Activated naive CD4-positive, alpha-beta T cell treated with anti-CD3 and anti-CD28 coated beads for 36 hours (primary cell): ENCODE measurements around the gene NME9. TPM values are rescaled to one million over a fixed set of nuclear protein-coding genes. Genes with fewer than 3 reads are reported as not detected.

Experiments
- CTCF ChIA-PET: fragments of 350-600 bp; sonication (Branson Sonifier 250); formaldehyde crosslinking; loops from one replicate; lab custom pipeline; 2021; ENCODE audit warnings: antibody characterized with exemption; lab: Charles Lee
- DNase-seq: peaks from one replicate; pipeline ENCODE4 v3.0.0-alpha.2; 2020
- H3K27ac Mint-ChIP-seq: one replicate; pipeline ENCODE4 v1.8.0; 2021; ENCODE audit warnings: mild to moderate bottlenecking, mixed read lengths
- H3K27me3 Mint-ChIP-seq: one replicate; pipeline ENCODE4 v1.8.0; 2021; ENCODE audit warnings: low read depth, mixed read lengths
- H3K36me3 Mint-ChIP-seq: one replicate; pipeline ENCODE4 v1.8.0; 2021; ENCODE audit warnings: low read depth, mixed read lengths
- H3K4me1 Mint-ChIP-seq: one replicate; pipeline ENCODE4 v1.8.0; 2021; ENCODE audit warnings: low read depth, mixed read lengths
- H3K4me3 Mint-ChIP-seq: one replicate; pipeline ENCODE4 v1.8.0; 2021; ENCODE audit warnings: mild to moderate bottlenecking, moderate library complexity, mixed read lengths
- H3K9me3 Mint-ChIP-seq: one replicate; pipeline ENCODE4 v1.8.0; 2021; ENCODE audit warnings: mixed read lengths
- intact Hi-C: fragments of 100-400 bp; cut with micrococcal nuclease; formaldehyde crosslinking; loops from one replicate; pipeline ENCODE4 v1.15.1; 2023
- total RNA-seq, 2 experiments: library from RNA; stranded (reverse); gene quantifications; one replicate each; pipeline ENCODE4 v1.2.3, GENCODE V29; 2021

Gene NME9
- total RNA-seq, 2 experiments from 2014 or later, result 2.0 to 2.4 TPM

GRCh38 chr3:138327831-138328230 lies 1.8 kb downstream of the NME9 start:
- Mint-ChIP-seq H3K9me3 (no peaks in the 10 kb centered on the region), H3K27ac (no peak overlapping the region), H3K4me1 (peaks cover 60% of the 10 kb centered on the region), H3K27me3 (no peaks in the 10 kb centered on the region), H3K4me3 (peak overlapping the region; percentile 91), H3K36me3 (no peaks in the 10 kb centered on the region)
- intact Hi-C loops, result loop anchor here (2.0 to 10.0 kb wide), 7 partner anchors 65 to 1017 kb away; partner anchors contain the start of genes ESYT3, MRPS22 and PIK3CB
- CTCF ChIA-PET, result interaction anchor here (0.7 to 2.1 kb wide), 10 partner anchors 9 to 266 kb away, joined by 3 to 12 read pairs (median 4); partner anchors contain the start of genes CEP70 and MRAS
- DNase-seq, result no peak

GRCh38 chr3:138326866-138327595 lies 2.6 kb downstream of the NME9 start:
- intact Hi-C loops, result loop anchor here (5.0 to 10.0 kb wide), 4 partner anchors 105 to 1018 kb away; partner anchors contain the start of genes ESYT3, MRPS22 and PIK3CB
- DNase-seq, result no peak
- H3K9me3 Mint-ChIP-seq, result no peaks in the 10 kb centered on the region
- H3K4me1 Mint-ChIP-seq, result peaks cover 67% of the 10 kb centered on the region
- H3K36me3 Mint-ChIP-seq, result no peaks in the 10 kb centered on the region
- no peak overlapping the region for H3K27ac Mint-ChIP-seq
- CTCF ChIA-PET, result interaction anchor here (0.8 to 1.5 kb wide), 3 partner anchors 9 to 56 kb away, joined by 3 to 4 read pairs (median 3); no protein-coding TSS in a partner anchor
- no peaks in the 10 kb centered on the region for H3K27me3 Mint-ChIP-seq
- no peak overlapping the region for H3K4me3 Mint-ChIP-seq

- H3K27ac Mint-ChIP-seq, result no peak overlapping the region
- no peaks in the 10 kb centered on the region for H3K36me3 Mint-ChIP-seq
- H3K4me3 Mint-ChIP-seq, result no peak overlapping the region
- H3K4me1 Mint-ChIP-seq, result peaks cover 66% of the 10 kb centered on the region
- CTCF ChIA-PET, result interaction anchor here (0.6 to 0.9 kb wide), 3 partner anchors 42 to 1697 kb away, joined by 3 to 5 read pairs (median 4); partner anchors contain the start of gene ESYT3
- no peak for DNase-seq
- H3K27me3 Mint-ChIP-seq, result no peaks in the 10 kb centered on the region
- intact Hi-C loops, result loop anchor here (2.0 to 10.0 kb wide), 5 partner anchors 15 to 1019 kb away; partner anchors contain the start of genes ESYT3, MRPS22 and PIK3CB
- no peaks in the 10 kb centered on the region for H3K9me3 Mint-ChIP-seq
These were observed 3.7 kb downstream of the NME9 start for GRCh38 chr3:138325990-138326389.

GRCh38 chr3:138323971-138324370 lies 5.7 kb downstream of the NME9 start:
- Mint-ChIP-seq H3K4me3 (no peak overlapping the region), H3K36me3 (no peaks in the 10 kb centered on the region), H3K27ac (no peak overlapping the region), H3K27me3 (no peaks in the 10 kb centered on the region), H3K9me3 (no peaks in the 10 kb centered on the region), H3K4me1 (peaks cover 54% of the 10 kb centered on the region)
- intact Hi-C loops, result loop anchor here (2.0 to 10.0 kb wide), 3 partner anchors 13 to 1021 kb away; partner anchors contain the start of genes MRPS22 and PIK3CB
- CTCF ChIA-PET, result no interaction called here
- DNase-seq, result no peak

- no peak overlapping the region for H3K27ac Mint-ChIP-seq
- H3K9me3 Mint-ChIP-seq, result no peaks in the 10 kb centered on the region
- H3K36me3 Mint-ChIP-seq, result no peaks in the 10 kb centered on the region
- CTCF ChIA-PET, result no interaction called here
- intact Hi-C loops, result no loop called here
- H3K4me3 Mint-ChIP-seq, result no peak overlapping the region
- peaks cover 23% of the 10 kb centered on the region for H3K4me1 Mint-ChIP-seq
- H3K27me3 Mint-ChIP-seq, result no peaks in the 10 kb centered on the region
- no peak for DNase-seq
These were observed 12.0 kb downstream of the NME9 start for GRCh38 chr3:138317687-138318086.

- H3K27ac Mint-ChIP-seq, result no peak overlapping the region
- peaks cover 11% of the 10 kb centered on the region for H3K4me1 Mint-ChIP-seq
- CTCF ChIA-PET, result interaction anchor here (1.3 kb wide), 1 partner anchor 14 kb away, joined by 4 read pairs; no protein-coding TSS in a partner anchor
- intact Hi-C loops, result no loop called here
- H3K27me3 Mint-ChIP-seq, result no peaks in the 10 kb centered on the region
- DNase-seq, result no peak
- H3K36me3 Mint-ChIP-seq, result peaks cover 14% of the 10 kb centered on the region
- peaks cover 19% of the 10 kb centered on the region for H3K9me3 Mint-ChIP-seq
- H3K4me3 Mint-ChIP-seq, result no peak overlapping the region
These were observed 14.9 kb downstream of the NME9 start for GRCh38 chr3:138314751-138315150.

- Mint-ChIP-seq H3K4me3 (no peak overlapping the region), H3K27me3 (peaks cover 5% of the 10 kb centered on the region), H3K27ac (no peak overlapping the region), H3K4me1 (peaks cover 13% of the 10 kb centered on the region), H3K9me3 (peaks cover 31% of the 10 kb centered on the region), H3K36me3 (peaks cover 34% of the 10 kb centered on the region)
- no peak for DNase-seq
- intact Hi-C loops, result loop anchor here (2.0 kb wide), 1 partner anchor 14 kb away; no protein-coding TSS in a partner anchor
- CTCF ChIA-PET, result no interaction called here
These were observed 19.2 kb downstream of the NME9 start for GRCh38 chr3:138310494-138310893.

- DNase-seq, result no peak
- no peak overlapping the region for H3K4me3 Mint-ChIP-seq
- H3K4me1 Mint-ChIP-seq, result peaks cover 6% of the 10 kb centered on the region
- CTCF ChIA-PET, result no interaction called here
- peaks cover 31% of the 10 kb centered on the region for H3K9me3 Mint-ChIP-seq
- H3K27me3 Mint-ChIP-seq, result peaks cover 5% of the 10 kb centered on the region
- peaks cover 34% of the 10 kb centered on the region for H3K36me3 Mint-ChIP-seq
- H3K27ac Mint-ChIP-seq, result no peak overlapping the region
- intact Hi-C loops, result no loop called here
These were observed 20.9 kb downstream of the NME9 start for GRCh38 chr3:138308783-138309182.

GRCh38 chr3:138307899-138308298 lies 21.8 kb downstream of the NME9 start:
- Mint-ChIP-seq H3K27ac (no peak overlapping the region), H3K4me3 (no peak overlapping the region), H3K36me3 (peaks cover 34% of the 10 kb centered on the region), H3K27me3 (peaks cover 5% of the 10 kb centered on the region), H3K9me3 (peaks cover 31% of the 10 kb centered on the region), H3K4me1 (peaks cover 6% of the 10 kb centered on the region)
- intact Hi-C loops, result no loop called here
- CTCF ChIA-PET, result no interaction called here
- DNase-seq, result no peak

GRCh38 chr3:138303474-138303873 lies 26.2 kb downstream of the NME9 start:
- Mint-ChIP-seq H3K4me1 (peaks cover 8% of the 10 kb centered on the region), H3K36me3 (peaks cover 28% of the 10 kb centered on the region), H3K27ac (no peak overlapping the region), H3K4me3 (no peak overlapping the region), H3K27me3 (peaks cover 5% of the 10 kb centered on the region), H3K9me3 (peaks cover 10% of the 10 kb centered on the region)
- CTCF ChIA-PET, result interaction anchor here (1.5 kb wide), 1 partner anchor 20 kb away, joined by 3 read pairs; no protein-coding TSS in a partner anchor
- no peak for DNase-seq
- intact Hi-C loops, result no loop called here

GRCh38 chr3:138300647-138301046 lies 29.0 kb downstream of the NME9 start:
- Mint-ChIP-seq H3K4me3 (no peak overlapping the region), H3K36me3 (peaks cover 22% of the 10 kb centered on the region), H3K9me3 (no peaks in the 10 kb centered on the region), H3K27me3 (no peaks in the 10 kb centered on the region), H3K27ac (no peak overlapping the region), H3K4me1 (peaks cover 31% of the 10 kb centered on the region)
- intact Hi-C loops, result no loop called here
- CTCF ChIA-PET, result no interaction called here
- no peak for DNase-seq

GRCh38 chr3:138297876-138298275 lies 31.8 kb downstream of the NME9 start:
- intact Hi-C loops, result loop anchor here (1.0 to 10.0 kb wide), 3 partner anchors 14 to 233 kb away; partner anchors contain the start of gene NME9
- peak overlapping the region; percentile 88 for H3K27ac Mint-ChIP-seq
- no peak for DNase-seq
- peaks cover 32% of the 10 kb centered on the region for H3K36me3 Mint-ChIP-seq
- CTCF ChIA-PET, result interaction anchor here (0.8 to 2.4 kb wide), 3 partner anchors 27 to 33 kb away, joined by 3 to 8 read pairs (median 7); no protein-coding TSS in a partner anchor
- H3K4me1 Mint-ChIP-seq, result peaks cover 38% of the 10 kb centered on the region
- H3K9me3 Mint-ChIP-seq, result no peaks in the 10 kb centered on the region
- H3K4me3 Mint-ChIP-seq, result no peak overlapping the region
- H3K27me3 Mint-ChIP-seq, result no peaks in the 10 kb centered on the region
